GM21360 (cell line): ENCODE results near the gene TBC1D10A.
A peak's percentile ranks its signal among the peaks of the same experiment; 100 is the strongest.

ENCODE experiments used
- ATAC-seq: cut with Tn5 transposase; IDR thresholded peaks from one replicate; pipeline ENCODE4 v1.9.1; 2021; ENCODE audit warnings: mild to moderate bottlenecking, moderate library complexity; ENCODE audit not compliant: unreplicated experiment

TBC1D10A gene, protein sequence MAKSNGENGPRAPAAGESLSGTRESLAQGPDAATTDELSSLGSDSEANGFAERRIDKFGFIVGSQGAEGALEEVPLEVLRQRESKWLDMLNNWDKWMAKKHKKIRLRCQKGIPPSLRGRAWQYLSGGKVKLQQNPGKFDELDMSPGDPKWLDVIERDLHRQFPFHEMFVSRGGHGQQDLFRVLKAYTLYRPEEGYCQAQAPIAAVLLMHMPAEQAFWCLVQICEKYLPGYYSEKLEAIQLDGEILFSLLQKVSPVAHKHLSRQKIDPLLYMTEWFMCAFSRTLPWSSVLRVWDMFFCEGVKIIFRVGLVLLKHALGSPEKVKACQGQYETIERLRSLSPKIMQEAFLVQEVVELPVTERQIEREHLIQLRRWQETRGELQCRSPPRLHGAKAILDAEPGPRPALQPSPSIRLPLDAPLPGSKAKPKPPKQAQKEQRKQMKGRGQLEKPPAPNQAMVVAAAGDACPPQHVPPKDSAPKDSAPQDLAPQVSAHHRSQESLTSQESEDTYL

DNA sequence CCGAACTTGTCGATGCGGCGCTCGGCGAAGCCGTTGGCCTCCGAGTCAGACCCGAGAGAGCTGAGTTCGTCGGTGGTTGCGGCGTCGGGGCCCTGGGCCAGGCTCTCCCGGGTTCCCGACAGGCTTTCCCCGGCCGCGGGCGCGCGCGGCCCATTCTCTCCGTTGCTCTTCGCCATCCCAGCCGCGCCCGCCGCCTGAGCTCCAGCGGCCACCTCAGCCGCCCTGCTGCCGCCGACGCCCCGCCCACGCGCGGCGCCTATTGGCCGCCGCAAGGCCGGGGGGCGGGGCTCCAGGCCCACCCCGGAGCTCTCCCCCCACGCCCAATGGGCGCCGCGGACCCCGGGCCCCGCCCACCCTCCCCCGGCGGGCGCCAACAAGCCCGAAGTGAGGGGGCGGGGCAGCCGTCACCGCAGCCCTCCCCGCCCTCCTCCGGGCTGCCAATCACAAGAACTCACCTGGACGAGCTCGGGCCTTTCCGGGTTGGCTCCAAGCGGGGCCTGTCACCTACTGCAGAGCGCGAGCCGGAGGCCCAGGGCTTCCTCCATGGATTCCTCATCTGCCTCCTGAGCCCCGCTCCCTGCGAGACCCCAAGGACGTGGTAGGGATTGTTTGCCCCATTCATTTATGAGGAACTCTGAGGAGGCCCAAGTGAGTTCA, at the start of gene TBC1D10A:
TSS of gene TBC1D10A (minus strand) at position 236 of the 657 bp plus-strand sequence. CDS start at position 176, 60 bp downstream.
- peak; percentile 89 for ATAC-seq

DNA sequence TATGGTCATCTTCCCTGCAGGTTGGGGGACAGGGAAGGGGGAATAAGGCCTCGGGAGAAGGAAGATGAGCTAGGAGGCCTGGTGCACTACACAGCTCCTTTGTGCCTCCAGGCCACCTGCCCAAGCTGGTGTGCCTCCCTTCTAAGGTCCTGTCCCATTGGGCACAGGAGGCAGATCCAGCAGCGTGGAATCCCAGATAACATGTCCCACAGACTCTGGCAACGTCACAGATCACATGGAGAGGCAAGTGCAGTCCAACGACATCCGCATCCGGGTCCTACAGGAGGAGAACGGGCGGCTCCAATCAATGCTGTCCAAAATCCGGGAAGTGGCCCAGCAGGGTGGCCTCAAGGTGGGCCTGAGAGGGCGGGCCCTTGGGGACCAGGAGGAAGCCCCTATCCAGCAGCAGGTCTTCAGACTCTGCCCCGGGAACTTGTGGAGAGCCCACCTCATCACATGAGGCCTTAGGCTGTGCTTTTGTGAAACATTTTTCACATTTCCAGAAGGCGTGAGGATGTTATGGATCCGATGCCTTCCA, 48.6 kb upstream of the TBC1D10A start:
- no peak for ATAC-seq

DNA sequence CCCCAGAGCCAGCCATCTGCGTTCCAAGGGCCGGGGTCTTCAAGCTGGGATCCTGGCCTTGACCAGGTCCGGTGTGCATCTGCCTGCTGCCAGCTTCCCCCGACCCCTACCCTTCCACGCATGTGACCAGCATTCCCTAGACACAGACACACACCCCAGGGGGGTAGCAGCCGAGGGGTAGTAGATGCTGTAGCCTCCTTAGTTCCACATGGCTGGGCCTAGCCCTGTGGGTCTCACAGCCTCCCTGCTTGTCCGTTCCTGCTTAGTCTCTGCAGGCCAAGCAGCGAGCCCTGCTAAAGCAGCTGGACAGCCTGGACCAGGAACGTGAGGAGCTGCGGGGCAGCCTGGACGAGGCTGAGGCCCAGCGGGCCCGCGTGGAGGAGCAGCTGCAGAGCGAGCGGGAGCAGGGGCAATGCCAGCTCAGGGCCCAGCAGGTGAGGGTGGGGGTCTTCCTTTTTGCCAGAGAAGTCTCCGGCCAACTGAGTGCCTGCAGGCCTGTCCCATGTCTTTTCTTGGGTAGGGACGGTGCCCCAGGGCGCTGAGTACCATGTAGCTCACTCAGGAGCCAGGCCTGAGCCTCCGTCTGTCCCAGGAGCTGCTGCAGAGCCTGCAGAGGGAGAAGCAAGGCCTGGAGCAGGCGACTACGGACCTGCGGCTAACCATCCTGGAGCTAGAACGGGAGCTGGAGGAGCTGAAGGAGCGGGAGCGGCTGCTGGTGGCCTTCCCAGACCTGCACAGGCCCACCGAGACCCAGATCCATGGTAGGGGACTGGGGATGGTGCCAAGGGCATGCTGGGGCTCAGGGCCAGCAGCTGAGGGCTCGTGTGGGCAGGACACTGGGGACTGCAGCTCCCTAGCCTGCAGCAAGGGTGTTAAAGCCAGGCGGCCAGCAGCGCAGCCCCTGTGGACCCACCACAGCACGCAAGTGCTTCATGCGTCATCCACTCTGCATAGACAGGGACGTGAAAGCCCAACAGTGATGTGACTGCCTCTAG, 46.9 kb upstream of the TBC1D10A start:
- ATAC-seq: no peak

DNA sequence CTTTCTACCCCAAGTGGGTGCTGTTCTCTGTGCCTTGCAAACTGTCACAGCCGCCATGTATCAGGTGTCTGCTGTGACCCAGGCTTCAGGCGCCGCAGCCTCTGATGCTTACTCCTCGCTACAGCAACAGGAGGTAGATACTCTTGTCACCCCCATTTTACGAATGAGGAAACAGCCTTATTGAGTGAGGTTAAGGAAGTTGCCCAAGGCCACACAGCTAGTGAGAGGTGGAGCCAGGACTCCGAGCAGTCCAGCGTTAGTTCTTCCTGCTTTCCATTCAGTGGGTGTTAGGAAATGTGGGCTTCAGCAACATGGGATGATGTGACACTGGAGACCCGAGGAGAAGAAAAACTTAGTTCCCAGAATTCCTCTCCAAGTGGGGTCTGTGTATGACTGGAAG, 46.2 kb upstream of the TBC1D10A start:
- ATAC-seq: no peak

DNA sequence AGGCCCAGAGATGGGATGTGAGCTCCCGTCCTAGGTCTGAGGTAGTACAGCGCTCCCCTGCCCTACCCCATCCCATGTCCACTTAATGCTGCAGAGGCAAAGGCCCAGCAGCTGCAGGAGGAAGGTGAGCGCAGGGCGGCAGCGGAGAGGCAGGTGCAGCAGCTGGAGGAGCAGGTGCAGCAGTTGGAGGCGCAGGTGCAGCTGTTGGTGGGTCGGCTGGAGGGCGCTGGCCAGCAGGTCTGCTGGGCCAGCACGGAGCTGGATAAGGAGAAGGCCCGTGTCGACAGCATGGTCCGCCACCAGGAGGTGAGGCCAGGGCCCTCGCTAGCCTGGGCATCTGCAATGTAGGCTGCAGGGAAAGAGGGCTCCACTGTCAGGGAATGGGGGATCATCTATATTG, 45.2 kb upstream of the TBC1D10A start:
- ATAC-seq: no peak

DNA sequence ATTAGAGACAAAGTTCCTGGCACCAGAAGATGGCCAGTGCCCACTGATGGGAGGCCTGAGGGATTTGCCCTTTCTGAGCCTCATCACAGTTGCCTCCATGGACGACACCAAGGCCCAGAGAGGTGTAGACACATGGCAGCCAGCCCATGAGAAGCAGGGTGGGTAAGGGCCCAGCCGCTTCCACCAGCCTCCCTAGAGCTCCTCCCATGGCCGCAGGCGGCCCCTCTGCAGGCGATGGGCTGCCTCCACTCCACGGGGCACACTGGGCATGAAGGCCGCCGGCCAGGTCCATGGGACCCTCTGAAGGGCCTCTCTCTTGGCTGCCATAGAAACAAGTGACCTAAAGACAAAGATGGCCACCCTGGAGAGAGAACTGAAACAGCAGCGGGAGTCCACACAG, 44.6 kb upstream of the TBC1D10A start:
- no peak for ATAC-seq

DNA sequence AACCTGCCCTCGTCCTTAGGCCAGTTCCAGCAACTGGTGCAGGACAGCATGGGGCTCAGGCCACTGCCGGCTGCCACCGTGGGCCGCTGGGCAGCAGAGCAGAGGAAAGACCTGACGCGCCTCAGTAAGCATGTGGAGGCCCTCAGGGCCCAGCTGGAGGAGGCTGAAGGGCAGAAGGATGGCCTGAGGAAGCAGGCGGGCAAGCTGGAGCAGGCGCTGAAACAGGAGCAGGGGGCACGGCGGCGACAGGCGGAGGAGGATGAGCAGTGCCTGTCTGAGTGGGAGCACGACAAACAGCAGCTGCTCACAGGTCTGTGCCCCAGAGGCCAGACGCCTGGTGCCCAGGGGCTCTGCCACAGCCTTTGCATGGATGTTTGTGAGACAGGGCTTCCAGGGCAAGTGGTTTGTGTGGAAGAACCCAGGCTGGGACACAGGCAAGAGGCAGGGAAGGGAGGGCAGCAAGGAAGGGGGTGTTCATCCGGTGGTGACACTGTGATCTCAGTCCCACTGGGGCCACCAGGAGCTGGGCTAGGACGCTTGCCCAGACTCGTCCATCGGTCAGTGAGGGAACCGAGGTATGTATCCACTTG, 44.0 kb upstream of the TBC1D10A start:
- ATAC-seq: no peak

DNA sequence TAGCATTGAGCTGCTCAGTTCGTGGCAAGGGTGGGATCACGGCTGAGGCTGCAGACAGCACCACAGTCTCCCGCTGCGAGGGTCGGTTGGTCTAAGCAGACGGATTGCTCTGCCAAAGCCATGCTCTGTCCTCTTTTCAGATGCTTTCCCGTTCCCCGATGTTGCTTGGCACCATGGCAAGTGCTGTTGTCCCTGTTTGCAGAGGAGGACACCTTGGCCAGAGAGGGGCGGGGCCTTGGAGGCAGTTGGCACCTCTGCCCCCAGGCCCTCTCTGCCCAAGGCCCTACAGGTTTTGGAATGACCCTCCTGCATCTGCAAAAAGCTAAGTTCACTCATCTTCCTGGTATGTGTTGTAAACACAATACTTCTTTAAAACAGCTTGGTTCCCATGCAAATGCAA, 41.7 kb upstream of the TBC1D10A start:
- no peak for ATAC-seq

DNA sequence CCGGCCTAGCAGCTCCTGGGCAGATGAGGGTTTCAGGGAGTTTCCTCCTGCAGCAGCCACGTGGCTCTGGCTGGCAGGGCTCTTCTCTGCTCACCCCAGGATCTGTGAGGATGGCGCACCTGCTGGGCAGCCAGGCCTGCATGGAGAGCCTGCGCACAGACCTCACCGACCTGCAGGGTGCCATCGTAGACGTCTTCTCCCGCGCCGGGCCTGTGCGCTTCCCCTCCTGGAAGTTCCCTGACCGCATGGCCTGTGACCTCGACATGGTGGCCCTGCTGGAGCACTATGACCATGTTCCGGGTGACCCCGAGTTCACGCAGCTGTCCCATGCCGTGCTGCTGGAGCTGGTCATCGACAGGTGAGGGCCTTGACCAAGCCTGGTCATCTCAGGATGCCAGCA, 39.1 kb upstream of the TBC1D10A start:
- no peak for ATAC-seq

DNA sequence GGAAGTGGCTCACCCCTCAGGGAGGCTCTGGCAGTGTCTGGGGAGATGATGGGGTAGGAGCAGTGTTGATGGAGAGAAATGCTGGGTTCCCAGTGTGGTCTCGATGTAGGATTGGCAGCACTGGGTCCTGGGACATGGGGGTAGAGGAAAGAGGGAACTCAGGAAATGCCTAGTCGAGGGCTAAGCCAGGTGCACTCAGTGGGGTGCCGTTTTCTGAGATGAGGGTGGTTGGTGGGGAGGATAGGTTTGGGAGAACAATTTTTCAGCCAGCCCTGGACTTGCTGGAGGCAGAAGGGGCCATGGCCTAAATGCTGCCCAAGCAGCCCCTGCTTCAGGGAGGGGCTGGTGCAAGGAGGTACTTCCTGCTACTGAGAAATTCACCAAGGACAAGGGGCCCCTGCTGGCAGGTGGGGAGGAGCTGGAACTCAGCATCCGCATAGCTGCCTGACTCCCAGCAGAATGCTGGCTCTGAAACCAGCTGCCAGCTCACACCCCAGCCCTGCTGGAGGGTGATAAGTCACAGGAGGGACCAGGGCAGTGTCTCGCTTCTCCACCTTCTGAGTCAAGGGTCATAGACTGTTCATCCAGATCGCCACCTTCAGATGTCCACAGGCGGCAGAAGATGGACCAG, 36.0 kb upstream of the TBC1D10A start:
- ATAC-seq: no peak

DNA sequence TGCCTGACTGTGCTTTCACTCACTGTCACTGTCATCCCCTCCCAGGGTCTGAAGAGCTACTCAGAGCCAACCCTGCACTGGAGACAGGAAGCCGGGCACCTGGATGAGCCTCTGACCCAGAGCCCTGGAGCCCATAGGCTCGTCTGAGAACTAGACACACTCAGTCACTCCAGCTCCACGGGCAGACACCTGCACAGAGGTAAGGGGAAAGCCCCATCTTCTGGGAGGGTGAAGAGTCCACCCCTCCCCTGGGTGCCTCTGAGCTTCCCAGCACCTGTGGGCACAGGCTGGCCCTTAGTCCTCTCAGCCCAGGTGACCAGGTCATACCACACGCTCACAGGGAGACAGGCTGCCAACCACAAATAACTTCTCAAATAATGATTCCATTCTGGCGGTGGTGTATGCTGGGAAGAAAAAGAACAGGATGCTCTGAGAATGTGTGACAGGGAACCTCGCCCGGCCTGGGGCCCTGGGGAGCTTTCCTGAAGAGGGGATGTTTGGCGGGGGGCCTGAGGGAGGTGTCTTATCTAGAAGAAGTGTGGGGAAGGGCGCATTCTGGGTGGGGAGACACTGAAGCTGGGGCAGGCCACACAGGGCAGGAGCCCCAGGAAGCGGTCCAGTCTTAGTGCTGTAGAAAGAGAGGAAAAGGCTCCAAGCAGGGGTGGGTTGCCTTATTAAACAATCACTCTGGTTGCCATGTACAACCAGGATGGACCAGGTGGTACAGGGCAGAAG, 35.3 kb upstream of the TBC1D10A start:
- ATAC-seq: no peak

DNA sequence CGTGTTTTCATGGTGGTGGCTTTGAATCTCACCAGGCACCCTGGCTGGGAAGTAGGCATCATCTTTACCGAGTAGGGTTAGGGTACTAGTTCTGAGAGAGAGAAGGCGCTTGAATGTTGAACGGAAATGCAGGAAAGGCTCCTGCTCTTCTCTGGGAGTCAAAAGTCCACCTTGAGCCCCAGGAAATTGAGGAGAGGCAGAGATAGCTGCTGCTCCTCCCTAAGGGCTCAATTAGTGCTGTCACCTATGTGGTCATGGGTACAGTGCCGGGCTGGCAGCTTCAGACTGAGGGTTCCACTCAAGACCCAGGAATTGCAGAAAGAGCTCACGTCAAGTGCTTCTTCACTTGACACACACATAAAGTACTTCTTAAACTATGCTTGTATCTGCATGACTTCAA, 31.8 kb upstream of the TBC1D10A start:
- no peak for ATAC-seq

DNA sequence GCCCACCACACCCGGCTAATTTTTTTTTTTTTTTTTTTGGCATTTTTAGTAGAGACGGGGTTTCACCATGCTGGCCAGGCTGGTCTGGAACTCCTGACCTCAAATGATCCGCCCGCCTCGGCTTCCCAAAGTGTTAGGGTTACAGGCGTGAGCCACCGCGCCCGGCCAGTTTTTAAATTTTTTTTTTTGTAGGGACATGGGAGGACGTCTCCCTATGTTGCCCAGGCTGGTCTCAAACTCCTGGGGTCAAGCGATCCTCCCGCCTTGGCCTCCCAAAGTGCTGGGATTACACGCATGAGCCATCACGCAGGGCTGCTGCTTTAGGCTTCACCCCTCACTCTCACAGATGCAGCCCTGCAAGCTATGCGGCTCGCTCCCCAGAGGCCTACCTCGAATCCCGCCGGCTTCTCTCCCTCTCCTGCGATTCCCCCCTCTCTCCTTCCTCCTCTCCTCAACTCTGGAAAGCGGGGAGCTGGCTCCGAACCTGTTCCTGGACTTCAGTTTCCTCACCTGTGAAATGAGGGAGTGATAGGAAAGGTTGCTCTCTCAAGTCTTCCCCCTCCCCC, 31.0 kb upstream of the TBC1D10A start:
- ATAC-seq: no peak

DNA sequence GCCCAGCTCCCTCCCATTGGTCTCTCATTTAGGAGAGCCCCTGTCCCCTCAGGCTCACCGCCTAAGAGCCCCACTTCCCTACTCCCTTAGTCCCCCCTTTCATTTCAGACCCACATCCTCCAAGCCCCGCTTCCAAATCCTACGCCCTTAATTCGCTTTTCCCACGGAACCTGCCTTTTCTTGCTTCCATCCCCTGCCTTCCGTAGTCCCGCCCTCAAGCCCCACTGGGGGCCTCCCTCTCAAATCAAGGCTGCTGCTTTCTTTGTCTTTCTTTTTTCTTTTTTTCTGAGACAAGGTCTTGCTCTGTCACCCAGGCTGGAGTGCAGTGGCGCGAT, 30.5 kb upstream of the TBC1D10A start:
- no peak for ATAC-seq

DNA sequence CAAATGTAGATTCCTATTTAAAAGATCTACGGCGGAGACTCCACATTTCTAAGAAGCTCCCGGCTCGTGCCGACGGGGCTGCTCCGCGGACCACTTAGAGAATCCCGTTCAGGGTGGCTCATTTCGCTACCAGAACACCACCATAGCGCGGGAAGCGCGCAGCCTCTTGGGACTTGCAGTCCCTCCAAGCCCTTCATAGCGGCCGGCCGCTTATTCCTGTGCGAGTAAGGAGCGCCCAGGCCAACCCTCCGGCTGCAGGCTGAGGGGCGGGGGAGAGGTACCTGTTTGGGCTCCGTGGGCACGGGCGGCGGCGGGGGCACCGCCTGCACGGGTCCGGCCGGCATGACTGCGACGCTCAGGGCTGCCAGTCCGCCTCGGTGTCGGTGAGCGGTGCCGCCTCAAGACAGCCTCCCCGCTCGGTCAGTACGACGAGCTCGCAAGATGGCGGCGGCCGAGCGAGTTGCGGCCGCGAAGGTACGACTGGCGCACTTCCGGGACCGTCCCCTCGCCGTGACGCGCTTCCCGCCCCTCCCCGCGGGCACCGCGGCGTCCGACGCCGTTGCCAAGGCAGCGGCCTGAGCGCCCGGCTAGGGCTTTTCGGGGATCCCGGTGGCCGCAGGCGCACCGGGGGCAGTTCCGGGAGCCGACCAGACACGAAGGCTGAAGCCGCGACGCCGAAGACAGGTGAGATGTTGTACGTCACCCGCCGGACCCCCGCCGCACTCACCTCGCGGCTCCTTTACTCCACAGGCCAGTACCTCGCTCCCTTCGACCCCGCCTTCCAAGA, 29.9 kb upstream of the TBC1D10A start, which contains the start of the genes CCDC157 and SF3A1:
TSS of gene CCDC157 (plus strand) at position 559 of the 787 bp plus-strand sequence. CDS start 8,994 bp downstream, outside the sequence.
TSS of gene SF3A1 (minus strand) at position 446 of the 787 bp plus-strand sequence. CDS start at position 344, 102 bp downstream.
- ATAC-seq: peak; percentile 90

DNA sequence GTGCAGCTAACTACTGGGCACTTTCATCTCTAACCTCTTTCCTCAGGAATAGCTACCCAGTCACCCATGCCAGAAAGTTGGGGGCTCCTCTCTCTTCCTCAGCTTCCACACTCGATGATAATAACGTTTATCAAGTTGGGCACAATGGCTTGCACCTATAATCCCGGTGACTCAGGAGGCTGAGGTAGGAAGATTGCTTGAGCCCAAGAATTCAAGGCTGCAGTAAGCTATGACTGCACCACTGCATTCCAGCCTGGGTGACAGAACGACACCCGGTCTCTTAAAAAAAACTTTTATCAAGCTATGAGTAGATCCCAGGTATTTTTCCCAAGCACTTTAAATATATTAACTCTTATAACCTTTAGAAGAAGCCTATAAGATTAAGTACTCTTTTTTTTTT, 27.9 kb upstream of the TBC1D10A start:
- ATAC-seq: no peak

DNA sequence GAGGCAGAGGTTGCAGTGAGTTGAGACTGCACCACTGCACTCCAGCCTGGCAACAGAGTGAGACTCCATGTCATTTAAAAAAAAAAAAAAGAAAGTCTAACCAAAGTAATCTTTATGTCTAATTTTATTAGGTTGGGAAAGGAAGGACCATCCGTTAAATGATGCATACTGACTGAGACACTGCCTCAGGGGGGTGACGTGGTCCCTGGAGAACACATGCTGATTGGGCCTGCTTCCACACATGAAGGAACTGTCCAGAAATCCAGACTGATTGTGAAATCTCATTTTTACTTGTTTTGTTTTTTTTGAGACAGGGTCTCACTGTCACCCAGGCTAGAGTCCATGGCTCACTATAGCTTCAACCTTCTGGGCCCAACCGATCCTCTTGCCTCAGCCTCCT, 24.5 kb upstream of the TBC1D10A start:
- no peak for ATAC-seq

DNA sequence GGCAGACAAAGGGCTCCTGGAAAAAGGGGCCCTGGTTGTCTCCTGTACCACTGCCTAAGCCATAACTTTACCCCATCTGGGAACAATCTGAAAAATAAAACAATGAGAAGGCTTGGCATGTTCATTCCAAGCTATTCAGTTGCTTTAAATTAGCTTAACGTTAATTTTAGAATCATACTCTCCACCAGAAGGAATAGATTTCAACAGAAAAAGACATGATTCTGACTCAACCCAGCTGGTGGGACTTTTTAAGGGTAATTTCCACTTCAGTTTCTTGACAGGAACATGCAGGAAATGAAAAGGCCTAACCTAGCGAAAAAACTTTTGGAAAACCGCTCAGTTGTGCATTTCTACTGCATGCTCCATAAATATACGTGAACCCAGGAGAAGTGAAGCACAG, 22.1 kb upstream of the TBC1D10A start:
- ATAC-seq: no peak
